Body of pancreas (tissue), 4 donors: ENCODE measurements around the gene NRG3.

Experiments used
- CTCF ChIP-seq, 7 experiments: fragments of 450-650 bp in 4 of 7; fragments of 200-600 bp in 3 of 7; sonication (generic) in 3 of 7; IDR thresholded peaks; one replicate each; pipeline ENCODE4 v1.5.1; 2016 to 2019; ENCODE audit warnings: antibody characterized with exemption in 7 of 7
- POLR2A ChIP-seq, 3 donors: fragments of 450-650 bp; IDR thresholded peaks; one replicate each; pipeline ENCODE4 v1.6.1; 2016; ENCODE audit warnings: antibody characterized with exemption in 3 of 3, mild to moderate bottlenecking in 2 of 3

GRCh38 chr10:82308641-82309040 is 433.6 kb downstream of the NRG3 start:
- no peak for TF ChIP-seq POLR2A (IDR thresholded peaks at IDR 0.05)
- TF ChIP-seq CTCF (IDR thresholded peaks at IDR 0.05) = no peak
